Activated T-cell treated with anti-CD3 and anti-CD28 coated beads, Interleukin-2, amount 50 U/mL, for 4 hours (primary cell): ENCODE results near the gene MED8. TPM values are rescaled to one million over a fixed set of nuclear protein-coding genes. Genes with fewer than 3 reads are reported as not detected.
"Not testable (repeated sequence)": the region's sequence is repeated elsewhere in the genome, so short reads cannot be mapped to it uniquely, and the experiment has no call there.

Experiments used
- ATAC-seq, 2 donors: fragments of 200-7000 bp; cut with Tn5 transposase; one replicate each; pipeline ENCODE4 v1.10.0; 2021
- DNase-seq: peaks from one replicate; pipeline ENCODE4 v3.0.0-alpha.2; 2020
- H3K27me3 Mint-ChIP-seq: one replicate; pipeline ENCODE4 v1.8.0; 2021; ENCODE audit warnings: low read depth, mixed read lengths
- H3K36me3 Mint-ChIP-seq: one replicate; pipeline ENCODE4 v1.8.0; 2022; ENCODE audit warnings: mixed read lengths; ENCODE audit not compliant: insufficient read depth
- H3K4me1 Mint-ChIP-seq: one replicate; pipeline ENCODE4 v1.8.0; 2021; ENCODE audit warnings: low read depth, mixed read lengths
- H3K4me3 Mint-ChIP-seq: one replicate; pipeline ENCODE4 v1.8.0; 2021; ENCODE audit warnings: mild to moderate bottlenecking, moderate library complexity, mixed read lengths
- H3K9me3 Mint-ChIP-seq: one replicate; pipeline ENCODE4 v1.8.0; 2021; ENCODE audit warnings: mixed read lengths
- total RNA-seq, 3 donors: library from RNA; stranded (reverse); gene quantifications; one replicate each; pipeline ENCODE4 v1.2.1, GENCODE V29; 2021

MED8 gene
- total RNA-seq, 3 donors from 2014 or later: 49.8 to 59.1 (median 50.4) TPM

- Mint-ChIP-seq H3K4me1 (no peaks in the 10 kb centered on the region), H3K9me3 (no peaks in the 10 kb centered on the region), H3K27me3 (no peaks in the 10 kb centered on the region), H3K4me3 (no peak overlapping the region), H3K36me3 (peaks cover 55% of the 10 kb centered on the region)
- no peak for ATAC-seq
- no peak for DNase-seq
Measured at GRCh38 chr1:43427524-43427923, 37.9 kb upstream of the MED8 start.

DNA sequence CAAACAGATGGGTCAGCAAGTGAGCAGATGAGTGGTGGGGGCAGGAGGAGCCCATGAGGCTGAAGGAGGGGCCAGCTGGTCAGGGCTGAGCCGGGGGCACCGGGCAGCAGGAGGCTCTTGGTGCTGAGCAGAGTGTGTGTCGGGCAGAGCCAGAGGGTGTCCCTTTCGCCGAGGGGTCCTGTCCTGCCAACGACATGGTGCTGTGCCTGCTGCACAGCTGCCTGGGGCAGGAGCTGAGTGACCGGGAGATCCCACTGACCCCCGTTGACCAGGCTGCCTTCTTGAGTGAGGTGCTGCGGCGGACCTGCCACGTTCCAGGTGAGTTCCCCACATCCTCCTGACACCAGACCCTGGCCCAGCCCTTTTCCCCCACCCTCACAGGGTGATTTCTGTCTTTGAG, 36.6 kb upstream of the MED8 start:
- Mint-ChIP-seq H3K4me1 (no peaks in the 10 kb centered on the region), H3K4me3 (no peak overlapping the region), H3K9me3 (no peaks in the 10 kb centered on the region), H3K27me3 (no peaks in the 10 kb centered on the region), H3K36me3 (peaks cover 55% of the 10 kb centered on the region)
- ATAC-seq (no peak), DNase-seq (no peak)

GRCh38 chr1:43425045-43425444, 35.4 kb upstream of the MED8 start:
- no peak for DNase-seq
- Mint-ChIP-seq H3K9me3 (no peaks in the 10 kb centered on the region), H3K4me3 (no peak overlapping the region), H3K27me3 (no peaks in the 10 kb centered on the region), H3K4me1 (no peaks in the 10 kb centered on the region), H3K36me3 (peaks cover 49% of the 10 kb centered on the region)
- ATAC-seq: no peak

DNA sequence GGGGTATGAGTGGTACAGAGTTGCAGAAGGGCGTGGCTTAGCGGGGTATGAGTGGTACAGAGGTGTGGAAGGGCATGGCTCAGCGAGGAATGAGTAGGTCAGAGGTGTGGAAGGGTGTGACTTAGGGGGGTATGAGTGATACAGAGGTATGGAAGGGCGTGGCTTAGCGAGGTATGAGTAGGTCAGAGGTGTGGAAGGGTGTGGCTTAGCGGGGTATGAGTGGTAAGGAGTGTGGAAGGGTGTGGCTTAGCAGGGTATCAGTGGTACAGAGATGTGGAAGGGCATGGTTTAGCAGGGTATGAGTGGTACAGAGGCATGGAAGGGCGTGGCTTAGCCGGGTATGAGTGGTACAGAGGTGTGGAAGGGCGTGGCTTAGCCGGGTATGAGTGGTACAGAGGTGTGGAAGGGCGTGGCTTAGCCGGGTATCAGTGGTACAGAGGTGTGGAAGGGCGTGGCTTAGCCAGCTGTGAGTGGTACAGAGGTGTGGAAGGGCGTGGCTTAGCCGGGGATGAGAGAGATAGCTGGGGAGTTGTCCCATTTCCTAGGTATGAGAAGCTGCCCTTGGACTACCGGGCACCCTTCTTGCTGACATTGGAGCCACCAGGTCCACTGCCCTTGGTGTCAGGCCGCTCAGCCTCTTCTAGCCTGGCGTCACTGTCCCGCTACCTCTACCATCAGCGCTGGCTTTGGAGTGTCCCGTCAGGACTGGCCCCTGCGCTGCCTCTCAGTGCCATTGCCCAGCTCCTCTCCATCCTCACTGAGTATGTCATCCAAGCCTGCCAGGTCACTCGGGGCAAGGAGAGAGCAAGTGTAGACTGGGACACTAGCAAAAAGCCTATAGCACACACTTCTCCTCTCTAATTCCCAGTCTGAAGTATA, 34.3 kb upstream of the MED8 start:
- no peaks in the 10 kb centered on the region for H3K4me1 Mint-ChIP-seq
- DNase-seq (no peak), ATAC-seq (peak in 1 of 2 donors; percentile 50)
- H3K27me3 Mint-ChIP-seq: no peaks in the 10 kb centered on the region
- H3K36me3 Mint-ChIP-seq: peaks cover 40% of the 10 kb centered on the region
- no peaks in the 10 kb centered on the region for H3K9me3 Mint-ChIP-seq
- no peak overlapping the region for H3K4me3 Mint-ChIP-seq

- Mint-ChIP-seq H3K4me3 (no peak overlapping the region), H3K4me1 (no peaks in the 10 kb centered on the region), H3K27me3 (no peaks in the 10 kb centered on the region), H3K9me3 (no peaks in the 10 kb centered on the region), H3K36me3 (peaks cover 36% of the 10 kb centered on the region)
- ATAC-seq (no peak), DNase-seq (no peak)
Measured at GRCh38 chr1:43422995-43423671, 33.5 kb upstream of the MED8 start.

DNA sequence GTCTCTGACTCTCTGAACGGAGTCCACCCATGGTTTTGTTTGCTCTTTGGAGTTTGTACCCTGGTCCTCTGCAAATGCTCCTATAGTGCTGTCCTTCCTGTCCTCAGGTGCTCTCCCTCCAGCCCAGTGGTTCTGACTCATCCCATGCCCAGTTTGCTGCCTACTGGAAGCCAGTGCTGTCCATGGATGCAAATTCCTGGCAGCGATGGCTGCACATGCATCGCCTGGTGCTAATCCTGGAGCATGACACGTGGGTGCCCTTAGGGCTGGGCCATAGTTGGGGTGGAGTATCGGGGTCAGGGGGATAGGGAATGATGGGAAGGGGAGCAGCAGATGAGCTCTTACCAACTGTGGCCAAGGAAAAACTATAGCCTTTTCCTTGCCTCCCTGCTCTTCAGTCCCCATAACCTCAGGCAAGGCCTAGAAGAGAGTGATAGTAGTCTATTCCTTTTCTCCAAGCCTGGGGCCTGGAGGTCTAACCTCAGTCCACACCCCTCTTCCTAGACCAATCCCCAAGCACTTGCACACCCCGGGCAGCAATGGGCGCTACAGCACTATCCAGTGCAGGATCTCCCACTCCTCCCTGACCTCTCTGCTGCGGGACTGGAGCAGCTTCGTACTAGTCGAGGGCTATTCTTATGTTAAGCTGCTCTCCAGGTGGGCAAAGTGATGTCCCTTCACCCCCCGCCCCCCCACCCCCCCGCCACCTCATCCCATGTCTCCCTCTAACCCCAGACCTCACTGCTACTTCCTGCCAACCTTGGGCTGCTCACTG, 32.6 kb upstream of the MED8 start:
- Mint-ChIP-seq H3K27me3 (no peaks in the 10 kb centered on the region), H3K9me3 (no peaks in the 10 kb centered on the region), H3K36me3 (peaks cover 32% of the 10 kb centered on the region), H3K4me3 (no peak overlapping the region), H3K4me1 (no peaks in the 10 kb centered on the region)
- no peak for ATAC-seq
- no peak for DNase-seq

DNA sequence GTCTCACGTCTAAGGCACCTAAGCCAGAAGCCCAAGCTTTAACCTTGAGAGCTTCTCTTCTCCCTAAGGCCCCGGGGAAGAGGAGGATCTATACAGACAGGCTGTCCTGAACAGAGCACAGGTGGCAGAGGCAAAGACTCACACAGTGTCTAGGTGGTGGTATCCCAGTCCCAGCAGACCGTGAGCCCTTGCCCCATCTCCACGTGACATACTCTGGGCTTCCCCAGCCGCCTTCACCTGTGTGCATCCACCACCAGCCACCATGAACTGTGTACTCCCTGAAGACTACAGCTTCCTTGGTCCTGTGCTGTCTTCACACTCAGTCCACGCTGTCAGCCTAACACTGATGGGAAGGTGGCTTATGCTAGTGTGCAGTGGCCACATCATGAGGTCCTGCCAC, 31.8 kb upstream of the MED8 start:
- no peak overlapping the region for H3K4me3 Mint-ChIP-seq
- H3K27me3 Mint-ChIP-seq: no peaks in the 10 kb centered on the region
- ATAC-seq: no peak
- peaks cover 24% of the 10 kb centered on the region for H3K36me3 Mint-ChIP-seq
- no peaks in the 10 kb centered on the region for H3K4me1 Mint-ChIP-seq
- DNase-seq: no peak
- H3K9me3 Mint-ChIP-seq: no peaks in the 10 kb centered on the region

GRCh38 chr1:43420874-43421273, 31.3 kb upstream of the MED8 start:
- no peak for ATAC-seq
- Mint-ChIP-seq H3K36me3 (peaks cover 24% of the 10 kb centered on the region), H3K27me3 (no peaks in the 10 kb centered on the region), H3K4me1 (no peaks in the 10 kb centered on the region), H3K9me3 (no peaks in the 10 kb centered on the region), H3K4me3 (no peak overlapping the region)
- no peak for DNase-seq

- Mint-ChIP-seq H3K4me1 (no peaks in the 10 kb centered on the region), H3K27me3 (no peaks in the 10 kb centered on the region), H3K36me3 (peaks cover 19% of the 10 kb centered on the region), H3K9me3 (no peaks in the 10 kb centered on the region), H3K4me3 (no peak overlapping the region)
- DNase-seq: no peak
- ATAC-seq: no peak
Measured at GRCh38 chr1:43419627-43420425, 30.2 kb upstream of the MED8 start.

GRCh38 chr1:43418858-43419257, 29.3 kb upstream of the MED8 start:
- ATAC-seq (no peak), DNase-seq (no peak)
- Mint-ChIP-seq H3K9me3 (no peaks in the 10 kb centered on the region), H3K4me1 (no peaks in the 10 kb centered on the region), H3K27me3 (no peaks in the 10 kb centered on the region), H3K4me3 (no peak overlapping the region), H3K36me3 (peaks cover 22% of the 10 kb centered on the region)

- no peak overlapping the region for H3K4me3 Mint-ChIP-seq
Measured at GRCh38 chr1:43415901-43416300, 26.3 kb upstream of the MED8 start.

DNA sequence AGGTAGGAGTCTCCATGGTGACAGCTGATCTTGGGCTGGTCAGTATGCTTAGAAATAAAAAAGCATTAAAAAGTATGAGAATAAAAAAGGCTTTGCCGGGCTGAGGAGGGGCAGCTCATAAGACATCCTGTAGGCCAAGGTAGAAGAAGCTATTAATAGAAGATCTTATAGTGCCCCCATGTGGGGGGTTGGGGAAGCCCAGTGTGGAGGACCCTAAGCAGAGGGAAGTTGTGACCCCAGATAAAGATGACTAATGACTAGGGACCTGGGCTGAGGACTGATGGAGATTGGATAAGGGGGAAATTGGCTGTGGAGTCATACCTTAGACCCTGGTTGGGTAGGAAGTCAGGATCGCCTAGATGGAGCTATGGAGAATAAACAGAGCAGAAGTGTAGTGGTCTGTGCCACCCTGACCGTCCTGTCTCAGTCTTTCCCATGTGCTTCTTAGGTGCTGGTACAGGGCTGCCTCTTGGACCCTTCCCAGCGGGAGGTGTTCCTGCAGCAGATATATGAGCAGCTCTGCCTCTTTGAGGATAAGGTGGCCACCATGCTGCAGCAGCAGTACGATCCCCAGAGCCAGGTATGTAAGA, 25.1 kb upstream of the MED8 start:
- no peaks in the 10 kb centered on the region for H3K27me3 Mint-ChIP-seq
- H3K9me3 Mint-ChIP-seq: no peaks in the 10 kb centered on the region
- peak; percentile 84 to 89 for ATAC-seq
- H3K4me3 Mint-ChIP-seq: no peak overlapping the region
- no peaks in the 10 kb centered on the region for H3K4me1 Mint-ChIP-seq
- peaks cover 5% of the 10 kb centered on the region for H3K36me3 Mint-ChIP-seq
- DNase-seq: peak; percentile 58

More at GRCh38 chr1:43415901-43416300, 26.3 kb upstream of the MED8 start:
- Mint-ChIP-seq H3K4me1 (no peaks in the 10 kb centered on the region), H3K9me3 (no peaks in the 10 kb centered on the region), H3K27me3 (no peaks in the 10 kb centered on the region), H3K36me3 (peaks cover 8% of the 10 kb centered on the region)
- ATAC-seq: no peak
- DNase-seq: no peak

DNA sequence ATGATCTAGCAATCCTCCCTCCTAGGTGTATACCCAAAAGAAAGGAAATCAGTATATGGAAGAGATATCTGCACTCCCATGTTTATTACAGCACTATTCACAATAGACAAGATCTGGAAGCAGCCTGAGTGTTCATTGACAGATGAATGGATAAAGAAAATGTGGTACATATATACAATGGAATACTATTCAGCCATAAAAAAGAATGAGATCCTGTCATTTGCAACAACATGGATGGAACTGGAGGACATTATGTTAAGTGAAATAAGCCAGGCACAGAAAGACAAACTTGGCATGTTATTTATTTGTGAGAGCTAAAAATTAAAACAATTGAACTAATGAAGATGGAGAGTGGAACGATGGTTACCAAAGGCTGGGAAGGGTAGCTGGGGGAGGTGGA, 23.8 kb upstream of the MED8 start:
- not testable (repeated sequence) for H3K4me1 Mint-ChIP-seq, ATAC-seq, H3K4me3 Mint-ChIP-seq, H3K9me3 Mint-ChIP-seq, DNase-seq, H3K27me3 Mint-ChIP-seq
- peaks cover 15% of the 10 kb centered on the region for H3K36me3 Mint-ChIP-seq
